Activated naive CD4-positive, alpha-beta T cell treated with anti-CD3 and anti-CD28 coated beads, Interleukin-2, amount 10 ng/mL, durations not matched to agents 7 days and 5 days (primary cell): ENCODE results near the gene EXOC4.
A peak's percentile ranks its signal among the peaks of the same experiment; 100 is the strongest.
"Not testable (repeated sequence)": the region's sequence is repeated elsewhere in the genome, so short reads cannot be mapped to it uniquely, and the experiment has no call there.

ENCODE experiments used
- CTCF ChIA-PET: fragments of 350-600 bp; sonication (Branson Sonifier 250); formaldehyde crosslinking; loops from one replicate; lab custom pipeline; 2021; ENCODE audit warnings: antibody characterized with exemption; lab: Charles Lee
- DNase-seq: peaks from one replicate; pipeline ENCODE4 v3.0.0-alpha.2; 2020
- H3K27ac Mint-ChIP-seq: one replicate; pipeline ENCODE4 v1.8.0; 2021; ENCODE audit warnings: mild to moderate bottlenecking, moderate library complexity, mixed read lengths
- H3K27me3 Mint-ChIP-seq: one replicate; pipeline ENCODE4 v1.8.0; 2021; ENCODE audit warnings: mild to moderate bottlenecking, mixed read lengths
- H3K36me3 Mint-ChIP-seq: one replicate; pipeline ENCODE4 v1.8.0; 2021; ENCODE audit warnings: mixed read lengths
- H3K4me1 Mint-ChIP-seq: one replicate; pipeline ENCODE4 v1.8.0; 2021; ENCODE audit warnings: mixed read lengths
- H3K4me3 Mint-ChIP-seq: one replicate; pipeline ENCODE4 v1.8.0; 2021; ENCODE audit warnings: mild to moderate bottlenecking, moderate library complexity, mixed read lengths
- H3K9me3 Mint-ChIP-seq: one replicate; pipeline ENCODE4 v1.8.0; 2021; ENCODE audit warnings: mixed read lengths

EXOC4 gene

GRCh38 chr7:133973710-133974109 lies 720.8 kb downstream of the EXOC4 start:
- H3K4me3 Mint-ChIP-seq = no peak overlapping the region
- DNase-seq = no peak
- H3K27ac Mint-ChIP-seq = no peak overlapping the region
- H3K27me3 Mint-ChIP-seq = no peaks in the 10 kb centered on the region
- H3K4me1 Mint-ChIP-seq = peaks cover 3% of the 10 kb centered on the region
- CTCF ChIA-PET = no interaction called here
- H3K36me3 Mint-ChIP-seq = no peaks in the 10 kb centered on the region
- peaks cover 2% of the 10 kb centered on the region for H3K9me3 Mint-ChIP-seq

GRCh38 chr7:133975130-133975529 lies 722.3 kb downstream of the EXOC4 start:
- H3K4me1 Mint-ChIP-seq = peaks cover 3% of the 10 kb centered on the region
- no peak overlapping the region for H3K27ac Mint-ChIP-seq
- peaks cover 2% of the 10 kb centered on the region for H3K9me3 Mint-ChIP-seq
- H3K36me3 Mint-ChIP-seq = no peaks in the 10 kb centered on the region
- CTCF ChIA-PET = no interaction called here
- no peaks in the 10 kb centered on the region for H3K27me3 Mint-ChIP-seq
- DNase-seq = no peak
- H3K4me3 Mint-ChIP-seq = no peak overlapping the region

- CTCF ChIA-PET = no interaction called here
- peaks cover 3% of the 10 kb centered on the region for H3K4me1 Mint-ChIP-seq
- no peak overlapping the region for H3K27ac Mint-ChIP-seq
- H3K27me3 Mint-ChIP-seq = no peaks in the 10 kb centered on the region
- H3K4me3 Mint-ChIP-seq = no peak overlapping the region
- H3K36me3 Mint-ChIP-seq = no peaks in the 10 kb centered on the region
- DNase-seq = no peak
- H3K9me3 Mint-ChIP-seq = peaks cover 2% of the 10 kb centered on the region
Observed at GRCh38 chr7:133976140-133976539, 723.3 kb downstream of the EXOC4 start.

GRCh38 chr7:133977409-133978274 lies 724.8 kb downstream of the EXOC4 start:
- Mint-ChIP-seq H3K9me3 (peaks cover 2% of the 10 kb centered on the region), H3K27me3 (no peaks in the 10 kb centered on the region), H3K4me3 (no peak overlapping the region), H3K36me3 (no peaks in the 10 kb centered on the region), H3K27ac (peak overlapping the region; percentile 72), H3K4me1 (peaks cover 3% of the 10 kb centered on the region)
- CTCF ChIA-PET = interaction anchor here (0.6 kb wide), 1 partner anchor 930 kb away, joined by 4 read pairs; no protein-coding TSS in a partner anchor
- DNase-seq = no peak

- H3K27me3 Mint-ChIP-seq = no peaks in the 10 kb centered on the region
- CTCF ChIA-PET = interaction anchor here (0.6 kb wide), 1 partner anchor 931 kb away, joined by 4 read pairs; no protein-coding TSS in a partner anchor
- DNase-seq = no peak
Observed at GRCh38 chr7:133978502-133979295, 725.8 kb downstream of the EXOC4 start.

GRCh38 chr7:133980804-133981203 lies 727.9 kb downstream of the EXOC4 start:
- Mint-ChIP-seq H3K9me3 (peaks cover 2% of the 10 kb centered on the region), H3K27me3 (no peaks in the 10 kb centered on the region)
- CTCF ChIA-PET = no interaction called here

More at GRCh38 chr7:133978502-133979295, 725.8 kb downstream of the EXOC4 start:
- H3K9me3 Mint-ChIP-seq = peaks cover 2% of the 10 kb centered on the region
- H3K36me3 Mint-ChIP-seq = no peaks in the 10 kb centered on the region
- H3K27ac Mint-ChIP-seq = no peak overlapping the region
- peaks cover 3% of the 10 kb centered on the region for H3K4me1 Mint-ChIP-seq
- no peak overlapping the region for H3K4me3 Mint-ChIP-seq

GRCh38 chr7:133983685-133984419 lies 731.0 kb downstream of the EXOC4 start:
- Mint-ChIP-seq H3K9me3 (no peaks in the 10 kb centered on the region), H3K4me1 (no peaks in the 10 kb centered on the region), H3K4me3 (no peak overlapping the region), H3K27me3 (no peaks in the 10 kb centered on the region), H3K36me3 (no peaks in the 10 kb centered on the region), H3K27ac (no peak overlapping the region)
- CTCF ChIA-PET = no interaction called here
- DNase-seq = no peak

More at GRCh38 chr7:133980804-133981203, 727.9 kb downstream of the EXOC4 start:
- Mint-ChIP-seq H3K36me3 (no peaks in the 10 kb centered on the region), H3K4me3 (no peak overlapping the region), H3K27ac (no peak overlapping the region), H3K4me1 (peaks cover 3% of the 10 kb centered on the region)
- no peak for DNase-seq

GRCh38 chr7:133985300-133985699 lies 732.4 kb downstream of the EXOC4 start:
- Mint-ChIP-seq H3K36me3 (no peaks in the 10 kb centered on the region), H3K4me3 (no peak overlapping the region), H3K27ac (no peak overlapping the region), H3K9me3 (no peaks in the 10 kb centered on the region), H3K4me1 (no peaks in the 10 kb centered on the region), H3K27me3 (no peaks in the 10 kb centered on the region)
- DNase-seq = no peak
- CTCF ChIA-PET = no interaction called here

- Mint-ChIP-seq H3K9me3 (no peaks in the 10 kb centered on the region), H3K27me3 (no peaks in the 10 kb centered on the region), H3K4me1 (no peaks in the 10 kb centered on the region), H3K4me3 (no peak overlapping the region), H3K27ac (no peak overlapping the region), H3K36me3 (no peaks in the 10 kb centered on the region)
- CTCF ChIA-PET = no interaction called here
- no peak for DNase-seq
Observed at GRCh38 chr7:133987582-133987981, 734.7 kb downstream of the EXOC4 start.

GRCh38 chr7:133993547-133993946 lies 740.7 kb downstream of the EXOC4 start:
- Mint-ChIP-seq H3K36me3 (no peaks in the 10 kb centered on the region), H3K27ac (no peak overlapping the region), H3K4me3 (no peak overlapping the region), H3K4me1 (no peaks in the 10 kb centered on the region), H3K9me3 (peaks cover 2% of the 10 kb centered on the region), H3K27me3 (no peaks in the 10 kb centered on the region)
- CTCF ChIA-PET = no interaction called here
- DNase-seq = no peak

GRCh38 chr7:133994100-133994499 lies 741.2 kb downstream of the EXOC4 start:
- CTCF ChIA-PET, H3K9me3 Mint-ChIP-seq: not testable (repeated sequence)

GRCh38 chr7:133997463-133997862 lies 744.6 kb downstream of the EXOC4 start:
- no peak for DNase-seq
- H3K9me3 Mint-ChIP-seq = peaks cover 2% of the 10 kb centered on the region

More at GRCh38 chr7:133994100-133994499, 741.2 kb downstream of the EXOC4 start:
- H3K27ac Mint-ChIP-seq, H3K4me1 Mint-ChIP-seq, H3K36me3 Mint-ChIP-seq, H3K4me3 Mint-ChIP-seq, H3K27me3 Mint-ChIP-seq, DNase-seq: not testable (repeated sequence)

GRCh38 chr7:133999178-133999577 lies 746.3 kb downstream of the EXOC4 start:
- H3K4me3 Mint-ChIP-seq = no peak overlapping the region
- H3K27ac Mint-ChIP-seq = no peak overlapping the region
- H3K9me3 Mint-ChIP-seq = no peaks in the 10 kb centered on the region
- H3K27me3 Mint-ChIP-seq = no peaks in the 10 kb centered on the region
- H3K36me3 Mint-ChIP-seq = peaks cover 2% of the 10 kb centered on the region
- CTCF ChIA-PET = no interaction called here
- DNase-seq = no peak
- H3K4me1 Mint-ChIP-seq = no peaks in the 10 kb centered on the region

More at GRCh38 chr7:133997463-133997862, 744.6 kb downstream of the EXOC4 start:
- H3K27ac Mint-ChIP-seq = no peak overlapping the region
- no peaks in the 10 kb centered on the region for H3K4me1 Mint-ChIP-seq
- no peaks in the 10 kb centered on the region for H3K27me3 Mint-ChIP-seq
- CTCF ChIA-PET = no interaction called here
- H3K36me3 Mint-ChIP-seq = peaks cover 2% of the 10 kb centered on the region
- no peak overlapping the region for H3K4me3 Mint-ChIP-seq
